OCI-LY1 (cell line): ENCODE data around the gene OXER1.
A peak's percentile ranks its signal among the peaks of the same experiment; 100 is the strongest.

Experiments used
- H2AFZ ChIP-seq: fragments of 200-600 bp; sonication (generic), shearing (Covaris generic); 2 replicates; pipeline ENCODE4 v1.6.0; 2014; ENCODE audit warnings: antibody characterized with exemption, mild to moderate bottlenecking, low read length
- H3F3A ChIP-seq: fragments of 200-600 bp; sonication (generic), shearing (Covaris generic); 2 replicates; pipeline ENCODE4 v1.6.0; 2014; ENCODE audit warnings: mild to moderate bottlenecking, antibody characterized with exemption, low read length, moderate library complexity; ENCODE audit not compliant: insufficient read depth
- H3K27ac ChIP-seq: fragments of 200-600 bp; sonication (generic); 2 replicates; pipeline ENCODE4 v1.5.1; 2014; ENCODE audit warnings: low read length, mixed run types, mild to moderate bottlenecking, low read depth; ENCODE audit not compliant: poor library complexity, severe bottlenecking
- H3K27me3 ChIP-seq: fragments of 200-600 bp; sonication (generic); 2 replicates; pipeline ENCODE4 v1.6.0; 2014; ENCODE audit warnings: antibody characterized with exemption, mild to moderate bottlenecking, low read length, moderate library complexity; ENCODE audit not compliant: insufficient read depth
- H3K36me3 ChIP-seq: fragments of 200-600 bp; sonication (generic); 2 replicates; pipeline ENCODE4 v1.6.1; 2014; ENCODE audit warnings: mild to moderate bottlenecking, antibody characterized with exemption, low read length, moderate library complexity, mixed read lengths; ENCODE audit not compliant: insufficient read depth
- H3K4me1 ChIP-seq: fragments of 200-600 bp; sonication (generic); 2 replicates; pipeline ENCODE4 v1.5.1; 2014; ENCODE audit warnings: mild to moderate bottlenecking, low read length, moderate library complexity; ENCODE audit not compliant: insufficient read depth, severe bottlenecking
- H3K4me2 ChIP-seq: fragments of 200-600 bp; sonication (generic), shearing (Covaris generic); 2 replicates; pipeline ENCODE4 v1.6.1; 2014; ENCODE audit warnings: low read length
- H3K4me3 ChIP-seq: fragments of 200-600 bp; sonication (generic); 2 replicates; pipeline ENCODE4 v1.5.1; 2014; ENCODE audit warnings: low read length, low read depth, mild to moderate bottlenecking, mixed read lengths; ENCODE audit not compliant: poor library complexity, severe bottlenecking
- H3K79me2 ChIP-seq: fragments of 200-600 bp; shearing (Covaris generic); 2 replicates; pipeline ENCODE4 v1.6.1; 2016; ENCODE audit warnings: mixed run types, low read length, mixed read lengths; ENCODE audit not compliant: insufficient read depth
- H3K9ac ChIP-seq: fragments of 200-600 bp; sonication (generic), shearing (Covaris generic); 2 replicates; pipeline ENCODE4 v1.6.1; 2014; ENCODE audit warnings: mild to moderate bottlenecking, low read length, mixed read lengths
- H3K9me2 ChIP-seq: fragments of 200-600 bp; sonication (generic), shearing (Covaris generic); 2 replicates; pipeline ENCODE4 v1.6.1; 2014; ENCODE audit warnings: low read depth, mild to moderate bottlenecking, low read length, mixed read lengths
- H3K9me3 ChIP-seq: fragments of 200-600 bp; shearing (Covaris generic); 2 replicates; pipeline ENCODE4 v1.6.1; 2014; ENCODE audit warnings: low read length, mixed read lengths
- H4K20me1 ChIP-seq: fragments of 200-600 bp; sonication (generic), shearing (Covaris generic); 2 replicates; pipeline ENCODE4 v1.6.0; 2016; ENCODE audit warnings: mild to moderate bottlenecking, low read length; ENCODE audit not compliant: insufficient read depth
- CTCF ChIP-seq: fragments of 200-600 bp; sonication (generic), shearing (Covaris generic); IDR thresholded peaks from 2 replicates; pipeline ENCODE4 v1.5.1; 2017; ENCODE audit warnings: mild to moderate bottlenecking, antibody characterized with exemption, low read length, moderate library complexity, mixed read lengths
- EZH2 ChIP-seq: fragments of 200-600 bp; sonication (generic), shearing (Covaris generic); IDR thresholded peaks from 2 replicates; pipeline ENCODE4 v1.8.0; 2017; ENCODE audit warnings: borderline replicate concordance, mixed run types, mild to moderate bottlenecking, antibody characterized with exemption, low read length, moderate library complexity, mixed read lengths

OXER1 gene

GRCh38 chr2:42777883-42778805, 14.2 kb upstream of the OXER1 start:
- TF ChIP-seq CTCF (no peak), EZH2 (no peak)
- H3K9ac ChIP-seq = no peak overlapping the region
- no peak overlapping the region for H3K4me3 ChIP-seq

GRCh38 chr2:42775810-42776209, 11.9 kb upstream of the OXER1 start:
- Histone ChIP-seq H3K4me1 (peaks cover 16% of the 10 kb centered on the region), H3K9me2 (no peaks in the 10 kb centered on the region), H3K79me2 (no peaks in the 10 kb centered on the region), H3F3A (no peaks in the 10 kb centered on the region), H3K27ac (peak overlapping the region; percentile 67), H3K9ac (0 out of 2 replicates have a peak overlapping the region, but pooled peaks have one; percentile 4), H3K36me3 (no peaks in the 10 kb centered on the region), H3K4me3 (no peak overlapping the region), H2AFZ (0 out of 2 replicates have a peak overlapping the region, but pooled peaks have one; percentile 74), H3K9me3 (0 out of 2 replicates have a peak, but pooled peaks cover 2% of the 10 kb centered on the region), H4K20me1 (no peaks in the 10 kb centered on the region), H3K4me2 (peak overlapping the region; percentile 42), H3K27me3 (no peaks in the 10 kb centered on the region)
- TF ChIP-seq EZH2 = no peak
- TF ChIP-seq CTCF = no peak

More at GRCh38 chr2:42777883-42778805, 14.2 kb upstream of the OXER1 start:
- H3K4me1 ChIP-seq = peaks cover 15% of the 10 kb centered on the region
- no peaks in the 10 kb centered on the region for H3K36me3 ChIP-seq
- H4K20me1 ChIP-seq = no peaks in the 10 kb centered on the region
- no peak overlapping the region for H3K27ac ChIP-seq
- no peak overlapping the region for H3K4me2 ChIP-seq
- H3K9me3 ChIP-seq = 0 out of 2 replicates have a peak, but pooled peaks cover 5% of the 10 kb centered on the region
- H3F3A ChIP-seq = no peaks in the 10 kb centered on the region
- no peak overlapping the region for H2AFZ ChIP-seq
- no peaks in the 10 kb centered on the region for H3K79me2 ChIP-seq
- no peaks in the 10 kb centered on the region for H3K9me2 ChIP-seq
- no peaks in the 10 kb centered on the region for H3K27me3 ChIP-seq

GRCh38 chr2:42775186-42775585, 11.3 kb upstream of the OXER1 start:
- Histone ChIP-seq H3K4me1 (peaks cover 22% of the 10 kb centered on the region), H3K36me3 (no peaks in the 10 kb centered on the region), H3K79me2 (no peaks in the 10 kb centered on the region), H2AFZ (no peak overlapping the region), H3F3A (no peaks in the 10 kb centered on the region), H3K4me3 (no peak overlapping the region), H4K20me1 (no peaks in the 10 kb centered on the region), H3K27ac (peak overlapping the region; percentile 67), H3K9me3 (0 out of 2 replicates have a peak, but pooled peaks cover 2% of the 10 kb centered on the region), H3K4me2 (peak overlapping the region; percentile 42), H3K9ac (0 out of 2 replicates have a peak overlapping the region, but pooled peaks have one; percentile 4), H3K27me3 (no peaks in the 10 kb centered on the region), H3K9me2 (no peaks in the 10 kb centered on the region)
- TF ChIP-seq EZH2 = no peak
- no peak for TF ChIP-seq CTCF
